Endothelial cell of umbilical vein (primary cell): Measurements from ENCODE around the gene ABTB2. TPM values are rescaled to one million over a fixed set of nuclear protein-coding genes. Genes with fewer than 3 reads are reported as not detected.

Experiments used
- BruUV-seq: library from RNA; stranded (reverse); fragments of 400-500 nt; replicated peaks from 2 replicates; lab custom pipeline; 2021; lab: Mats Ljungman, UMichigan
- CTCF ChIA-PET: fragments of 300-600, 350-600 bp; sonication (Branson Sonifier 250); formaldehyde crosslinking; loops from one replicate; lab custom pipeline; 2021; ENCODE audit warnings: antibody characterized with exemption, inconsistent platforms; lab: Charles Lee
- POLR2A ChIA-PET: fragments of 300-600, 350-600 bp; sonication (Branson Sonifier 250); formaldehyde crosslinking; loops from one replicate; lab custom pipeline; 2021; ENCODE audit warnings: antibody characterized with exemption, inconsistent platforms; lab: Charles Lee
- DNase-seq: peaks from one replicate; pipeline ENCODE4 v3.0.0-alpha.2; 2011; ENCODE audit warnings: low read depth, low spot score
- FAIRE-seq: peaks from 2 replicates; lab custom pipeline; 2011; peaks lifted over from hg19 to GRCh38; lab: Jason Lieb, UNC
- H2AFZ ChIP-seq: 2 replicates; pipeline ENCODE4 v1.6.0; 2012; ENCODE audit warnings: low read depth, low read length, control low read depth, inconsistent platforms
- H3K27ac ChIP-seq: 2 replicates; pipeline ENCODE4 v1.5.1; 2011; ENCODE audit warnings: low read depth, mild to moderate bottlenecking, control low read depth, low read length, moderate library complexity; ENCODE audit not compliant: insufficient read depth
- H3K27me3 ChIP-seq, 2 experiments: 2 replicates each; pipeline versions ENCODE4 v1.6.0 to v1.6.1; 2011; ENCODE audit warnings: low read length in 2 of 2, mixed read lengths in 1 of 2; ENCODE audit not compliant: control insufficient read depth in 2 of 2, insufficient read depth in 2 of 2
- H3K36me3 ChIP-seq, 2 experiments: 2 replicates in 1 of 2; 3 replicates in 1 of 2; pipeline ENCODE4 v1.5.1; 2011; ENCODE audit warnings: low read length in 2 of 2, mild to moderate bottlenecking in 1 of 2, moderate library complexity in 1 of 2; ENCODE audit not compliant: control insufficient read depth in 2 of 2, insufficient read depth in 2 of 2; ENCODE audit errors: extremely low read depth in 1 of 2
- H3K4me1 ChIP-seq: 3 replicates; pipeline ENCODE4 v1.5.1; 2011; ENCODE audit warnings: mild to moderate bottlenecking, low read length; ENCODE audit not compliant: control insufficient read depth, insufficient read depth; ENCODE audit errors: extremely low read depth
- H3K4me2 ChIP-seq: 2 replicates; pipeline ENCODE4 v1.6.1; 2011; ENCODE audit warnings: low read length, control low read depth, mixed read lengths; ENCODE audit not compliant: insufficient read depth
- H3K4me3 ChIP-seq, 3 experiments: fragments of 200-600 bp in 1 of 3; sonication (generic), shearing (Covaris generic) in 1 of 3; replicated peaks in 1 of 3; 2 replicates each; pipeline ENCODE4 v1.5.1; 2011 to 2016; ENCODE audit warnings: control low read depth in 3 of 3, low read length in 3 of 3, mild to moderate bottlenecking in 2 of 3, inconsistent platforms in 1 of 3, low read depth in 1 of 3, moderate library complexity in 1 of 3; ENCODE audit not compliant: insufficient read depth in 1 of 3
- H3K79me2 ChIP-seq: 2 replicates; pipeline ENCODE4 v1.6.0; 2012; ENCODE audit warnings: low read length, inconsistent platforms; ENCODE audit not compliant: control insufficient read depth, insufficient read depth
- H3K9ac ChIP-seq: replicated peaks from 2 replicates; pipeline ENCODE3; 2011; ENCODE audit warnings: low read length, control low read depth; ENCODE audit not compliant: insufficient read depth; ENCODE audit errors: extremely low read depth
- H3K9me1 ChIP-seq: replicated peaks from 3 replicates; pipeline ENCODE4 v1.6.0; 2011; ENCODE audit warnings: mild to moderate bottlenecking, low read length; ENCODE audit not compliant: control insufficient read depth, insufficient read depth; ENCODE audit errors: extremely low read depth
- H3K9me3 ChIP-seq: replicated peaks from 2 replicates; pipeline ENCODE4 v1.5.1; 2012; ENCODE audit warnings: low read length, inconsistent platforms; ENCODE audit not compliant: control insufficient read depth, insufficient read depth
- H4K20me1 ChIP-seq: replicated peaks from 2 replicates; pipeline ENCODE3; 2011; ENCODE audit warnings: mild to moderate bottlenecking, low read length; ENCODE audit not compliant: control insufficient read depth, insufficient read depth; ENCODE audit errors: extremely low read depth
- EZH2 ChIP-seq: IDR thresholded peaks from 2 replicates; pipeline ENCODE4 v1.6.1; 2012; ENCODE audit warnings: borderline replicate concordance, low read depth, mild to moderate bottlenecking, moderate library complexity, low read length, inconsistent platforms; ENCODE audit not compliant: severe bottlenecking
- FOS ChIP-seq: IDR thresholded peaks from 2 replicates; pipeline ENCODE4 v1.6.1; 2011; ENCODE audit warnings: mild to moderate bottlenecking, low read length, moderate library complexity, borderline replicate concordance; ENCODE audit not compliant: insufficient read depth
- GATA2 ChIP-seq: IDR thresholded peaks from 2 replicates; pipeline ENCODE4 v1.7.0; 2011; ENCODE audit warnings: low read depth, mild to moderate bottlenecking, moderate library complexity, mixed read lengths, low read length; ENCODE audit not compliant: insufficient read length, insufficient read depth
- JUN ChIP-seq: IDR thresholded peaks from 2 replicates; pipeline ENCODE4 v1.6.1; 2011; ENCODE audit warnings: borderline replicate concordance, low read depth; ENCODE audit not compliant: insufficient read length, insufficient read depth
- MYC ChIP-seq: IDR thresholded peaks from one replicate; pipeline ENCODE4 v1.6.1; 2011; ENCODE audit warnings: mild to moderate bottlenecking, low read depth, low read length
- POLR2A ChIP-seq: IDR thresholded peaks from 2 replicates; pipeline ENCODE4 v1.6.1; 2012; ENCODE audit warnings: low read depth, mild to moderate bottlenecking, control low read depth, low read length
- POLR2AphosphoS5 ChIP-seq: IDR thresholded peaks from 2 replicates; pipeline ENCODE4 v1.6.1; 2012; ENCODE audit warnings: low read depth, mild to moderate bottlenecking, control low read depth, low read length, moderate library complexity; ENCODE audit not compliant: insufficient read depth
- dilution Hi-C: fragments of 300-500 bp; cut with MboI; formaldehyde crosslinking; loops from one replicate; pipeline ENCODE4 v1.15.0; 2019; ENCODE audit warnings: low sequenced_read_pairs; ENCODE audit not compliant: extremely low pct_ligation_motif_present
- intact Hi-C: fragments of 100-400 bp; cut with micrococcal nuclease; formaldehyde crosslinking; loops from one replicate; pipeline ENCODE4 v1.10.0; 2022
- polyA plus RNA-seq, 4 experiments: library from polyadenylated mRNA; depleted of rRNA in 3 of 4; stranded (reverse) in 3 of 4; unstranded in 1 of 4; fragments of >200 nt; gene quantifications; 2 replicates each; pipeline versions ENCODE4 v1.2.1 to v1.2.3, GENCODE V29; 2011 to 2012; ENCODE audit warnings: missing spikeins in 1 of 4
- total RNA-seq: library from RNA; stranded (reverse); gene quantifications from 2 replicates; pipeline ENCODE4 v1.2.3, GENCODE V29; 2021
- TF ChIP-seq, protein P1 (sequence below), 2 donors: IDR thresholded peaks; 1 replicate in 1 of 2; 2 replicates in 1 of 2; pipeline ENCODE4 v1.5.1; 2011; ENCODE audit warnings: low read length in 2 of 2, mild to moderate bottlenecking in 2 of 2, moderate library complexity in 2 of 2, control low read depth in 1 of 2, inconsistent platforms in 1 of 2, low read depth in 1 of 2; ENCODE audit not compliant: insufficient read depth in 1 of 2; ENCODE audit errors: extremely low read depth in 1 of 2
- TF ChIP-seq, protein P2 (sequence below): IDR thresholded peaks from 2 replicates; pipeline ENCODE4 v1.6.1; 2011; ENCODE audit not compliant: insufficient read depth, insufficient read length

The ABTB2 gene
- total and polyA plus RNA-seq, 2 donors (not counting 3 experiments of a cell fraction or from before 2014, with no cell fraction given), result 0.11 to 0.14 TPM

DNA sequence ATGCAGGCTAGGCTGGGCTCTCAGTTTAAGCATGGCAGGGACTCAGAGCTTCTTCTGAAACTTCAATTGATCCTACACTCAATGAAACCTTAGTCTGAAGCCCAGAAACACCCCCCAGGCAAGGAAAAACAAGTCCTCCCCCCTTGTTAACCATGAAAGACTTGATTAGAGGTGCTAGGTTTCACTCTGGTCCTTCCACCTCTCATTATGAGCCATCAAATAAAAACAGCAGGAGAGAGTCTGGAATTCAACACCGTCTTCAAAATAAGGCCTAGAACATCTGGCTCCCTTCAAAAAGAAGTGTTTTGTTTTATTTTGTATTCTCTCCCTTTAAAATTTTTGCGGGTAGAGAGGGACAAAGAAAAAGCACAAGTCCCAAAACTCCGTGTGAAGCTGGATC lies 156.7 kb downstream of the ABTB2 start:
- dilution Hi-C loops, result no loop called here
- no peaks in the 10 kb centered on the region for H4K20me1 ChIP-seq
- no peaks in the 10 kb centered on the region for H3K4me1 ChIP-seq
- H3K36me3 ChIP-seq, result no peaks in the 10 kb centered on the region
- no peak overlapping the region for H3K4me3 ChIP-seq
- H3K27me3 ChIP-seq, result peaks cover 0 to 2% of the 10 kb centered on the region in 2 experiments
- ChIA-PET POLR2A (no interaction called here), CTCF (interaction anchor here (2.2 kb wide), 1 partner anchor 27 kb away, joined by 7 read pairs; no protein-coding TSS in a partner anchor)
- DNase-seq (no peak), FAIRE-seq (no peak)
- H3K9me1 ChIP-seq, result no peaks in the 10 kb centered on the region
- no peak overlapping the region for H3K4me2 ChIP-seq
- no peak for TF ChIP-seq POLR2AphosphoS5
- TF ChIP-seq MYC, result no peak
- TF ChIP-seq, protein P1, sequence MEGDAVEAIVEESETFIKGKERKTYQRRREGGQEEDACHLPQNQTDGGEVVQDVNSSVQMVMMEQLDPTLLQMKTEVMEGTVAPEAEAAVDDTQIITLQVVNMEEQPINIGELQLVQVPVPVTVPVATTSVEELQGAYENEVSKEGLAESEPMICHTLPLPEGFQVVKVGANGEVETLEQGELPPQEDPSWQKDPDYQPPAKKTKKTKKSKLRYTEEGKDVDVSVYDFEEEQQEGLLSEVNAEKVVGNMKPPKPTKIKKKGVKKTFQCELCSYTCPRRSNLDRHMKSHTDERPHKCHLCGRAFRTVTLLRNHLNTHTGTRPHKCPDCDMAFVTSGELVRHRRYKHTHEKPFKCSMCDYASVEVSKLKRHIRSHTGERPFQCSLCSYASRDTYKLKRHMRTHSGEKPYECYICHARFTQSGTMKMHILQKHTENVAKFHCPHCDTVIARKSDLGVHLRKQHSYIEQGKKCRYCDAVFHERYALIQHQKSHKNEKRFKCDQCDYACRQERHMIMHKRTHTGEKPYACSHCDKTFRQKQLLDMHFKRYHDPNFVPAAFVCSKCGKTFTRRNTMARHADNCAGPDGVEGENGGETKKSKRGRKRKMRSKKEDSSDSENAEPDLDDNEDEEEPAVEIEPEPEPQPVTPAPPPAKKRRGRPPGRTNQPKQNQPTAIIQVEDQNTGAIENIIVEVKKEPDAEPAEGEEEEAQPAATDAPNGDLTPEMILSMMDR (IDR thresholded peaks at IDR 0.05; ENCODE audit: extremely low read depth in 1 of 2, insufficient read depth in 1 of 2, low read depth in 1 of 2, low read length in 2 of 2), result no peak
- no peak for TF ChIP-seq JUN
- TF ChIP-seq FOS, result no peak
- TF ChIP-seq EZH2, result no peak
- H3K79me2 ChIP-seq, result no peaks in the 10 kb centered on the region
- no peak overlapping the region for H3K27ac ChIP-seq
- H3K9me3 ChIP-seq, result no peaks in the 10 kb centered on the region
- intact Hi-C loops, result no loop called here
- H3K9ac ChIP-seq, result no peak overlapping the region
- no TSS peak for BruUV-seq
- H2AFZ ChIP-seq, result no peak overlapping the region

DNA sequence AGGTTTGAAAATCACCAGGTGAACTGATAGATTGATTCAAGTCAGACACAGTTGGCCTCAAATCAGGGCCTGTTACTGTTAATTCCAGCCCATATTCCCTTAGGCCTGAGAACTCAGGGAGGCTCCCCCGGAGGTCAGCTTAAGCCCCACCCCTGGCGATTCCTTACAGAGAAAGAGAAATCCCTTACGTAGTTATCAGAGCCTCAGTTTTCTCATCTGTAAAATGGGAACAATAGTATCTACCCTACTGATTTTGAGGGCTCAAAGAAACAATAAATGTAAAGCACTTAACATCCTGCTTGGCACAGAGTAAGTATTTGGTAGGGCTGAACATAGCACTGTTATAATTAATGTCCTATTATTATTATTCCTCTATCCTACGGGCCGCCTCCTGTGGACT lies 158.3 kb downstream of the ABTB2 start:
- Histone ChIP-seq H3K79me2 (no peaks in the 10 kb centered on the region), H3K9me3 (no peaks in the 10 kb centered on the region), H4K20me1 (no peaks in the 10 kb centered on the region), H3K4me3 (no peak overlapping the region), H3K4me1 (no peaks in the 10 kb centered on the region), H3K9me1 (no peaks in the 10 kb centered on the region), H3K4me2 (no peak overlapping the region), H3K9ac (no peak overlapping the region), H3K36me3 (no peaks in the 10 kb centered on the region), H2AFZ (no peak overlapping the region), H3K27ac (no peak overlapping the region), H3K27me3 (peaks cover 0 to 2% of the 10 kb centered on the region in 2 experiments)
- FAIRE-seq, result no peak
- ChIA-PET CTCF (no interaction called here), POLR2A (no interaction called here)
- no peak for TF ChIP-seq POLR2AphosphoS5
- TF ChIP-seq, protein P1 (IDR thresholded peaks at IDR 0.05; ENCODE audit: extremely low read depth in 1 of 2, insufficient read depth in 1 of 2, low read depth in 1 of 2, low read length in 2 of 2), result no peak
- TF ChIP-seq GATA2, result no peak
- no peak for TF ChIP-seq JUN
- TF ChIP-seq POLR2A, result no peak
- TF ChIP-seq, protein P2, sequence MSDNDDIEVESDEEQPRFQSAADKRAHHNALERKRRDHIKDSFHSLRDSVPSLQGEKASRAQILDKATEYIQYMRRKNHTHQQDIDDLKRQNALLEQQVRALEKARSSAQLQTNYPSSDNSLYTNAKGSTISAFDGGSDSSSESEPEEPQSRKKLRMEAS, result no peak
- no peak for TF ChIP-seq MYC
- no peak for TF ChIP-seq EZH2
- TF ChIP-seq FOS, result no peak
- DNase-seq, result no peak
- dilution Hi-C loops, result no loop called here
- intact Hi-C loops, result no loop called here
- no TSS peak for BruUV-seq
